ENCODE results near the gene TACC3. TPM values are rescaled to one million over a fixed set of nuclear protein-coding genes. Genes with fewer than 3 reads are reported as not detected.

Gene TACC3
- total and polyA plus RNA-seq, 2 of the 8 experiments (the other 6 are each of a cell fraction or from before 2014, with no cell fraction given): 73.8 to 148 TPM

- TF ChIP-seq E2F6 (IDR thresholded peaks at IDR 0.05) (no peak), POU5F1 (IDR thresholded peaks at IDR 0.05; ENCODE audit: low read depth, low read length) (no peak), ASH2L (IDR thresholded peaks at IDR 0.05; ENCODE audit: low read length) (no peak), TCF12 (IDR thresholded peaks at IDR 0.05; ENCODE audit: low read depth, low read length) (no peak), CREB1 (IDR thresholded peaks at IDR 0.05) (no peak)
Observed at GRCh38 chr4:1737666-1738065, 16.3 kb downstream of the TACC3 start (continued).
